Esophagus (tissue), 2 donors: ENCODE data around the gene PTPN4. TPM values are rescaled to one million over a fixed set of nuclear protein-coding genes. Genes with fewer than 3 reads are reported as not detected.

Experiments
- H3K27ac ChIP-seq, 2 donors: one replicate each; pipeline ENCODE4 v1.5.1; 2013; ENCODE audit warnings: low read depth in 2 of 2, mild to moderate bottlenecking in 2 of 2, inconsistent platforms in 1 of 2, low read length in 1 of 2, moderate library complexity in 1 of 2
- H3K27me3 ChIP-seq, 2 donors: one replicate each; pipeline ENCODE4 v1.6.1; 2013; ENCODE audit warnings: low read length in 2 of 2, control low read depth in 1 of 2, mild to moderate bottlenecking in 1 of 2; ENCODE audit not compliant: insufficient read depth in 2 of 2, control insufficient read depth in 1 of 2
- H3K36me3 ChIP-seq, 2 donors: one replicate each; pipeline ENCODE4 v1.6.1; 2013; ENCODE audit warnings: low read length in 1 of 2; ENCODE audit not compliant: control insufficient read depth in 2 of 2, insufficient read depth in 2 of 2
- H3K4me1 ChIP-seq, 2 donors: one replicate each; pipeline ENCODE4 v1.6.1; 2013; ENCODE audit warnings: low read length in 1 of 2; ENCODE audit not compliant: control insufficient read depth in 2 of 2, insufficient read depth in 2 of 2
- H3K4me3 ChIP-seq, 2 donors: one replicate each; pipeline ENCODE4 v1.5.1; 2013; ENCODE audit warnings: low read length in 2 of 2, mild to moderate bottlenecking in 2 of 2, low read depth in 1 of 2, moderate library complexity in 1 of 2
- H3K9me3 ChIP-seq, 2 donors: one replicate each; pipeline ENCODE4 v1.6.1; 2013; ENCODE audit warnings: mild to moderate bottlenecking in 2 of 2, low read depth in 1 of 2, low read length in 1 of 2, moderate library complexity in 1 of 2; ENCODE audit not compliant: control insufficient read depth in 2 of 2, insufficient read depth in 1 of 2
- WGBS, 2 donors: extraction: QIAGEN DNeasy Blood & Tissue Kit; methylation state at CpG; one replicate each; pipeline ENCODE4 v1.1.7; 2013; 5-methylcytosine and 5-hydroxymethylcytosine counted together
- polyA plus RNA-seq, 2 donors: library from polyadenylated mRNA; stranded (reverse); fragments of 200-250 nt; gene quantifications; one replicate each; pipeline ENCODE4 v1.2.3, GENCODE V29; 2013
- donor health status: healthy with polysubstance abuse.
- donor health status: Bipolar disorder and iron deficiency.

PTPN4 gene
- polyA plus RNA-seq, 2 donors, result 2.0 to 4.5 TPM

DNA sequence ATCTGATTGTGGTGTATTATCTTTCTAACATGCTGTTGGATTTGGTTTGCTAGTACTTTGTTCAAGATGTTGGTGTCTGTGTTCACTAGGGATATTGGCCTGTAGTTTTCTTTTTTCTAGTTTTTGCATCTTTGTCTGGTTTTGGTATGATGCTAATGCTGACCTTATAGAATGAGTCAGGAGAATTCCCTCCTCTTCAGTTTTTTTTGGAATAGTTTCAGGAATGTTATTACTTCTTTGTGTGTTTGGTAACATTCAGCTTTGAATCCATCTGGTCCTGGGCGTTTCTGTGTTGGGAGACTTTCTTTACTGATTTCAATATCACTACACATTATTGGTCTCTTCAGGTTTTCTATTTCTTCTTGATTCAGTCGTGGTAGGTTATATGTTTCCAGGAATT is 129.0 kb downstream of the PTPN4 start:
- WGBS, 2 donors, result 87 to 91% methylated on average over 2 of the region's 2 CpGs
- Histone ChIP-seq H3K4me3 (no peak overlapping the region), H3K27me3 (no peaks in the 10 kb centered on the region), H3K4me1 (no peaks in the 10 kb centered on the region), H3K36me3 (no peaks in the 10 kb centered on the region), H3K9me3 (peaks cover 0 to 2% of the 10 kb centered on the region in 2 donors), H3K27ac (no peak overlapping the region)

DNA sequence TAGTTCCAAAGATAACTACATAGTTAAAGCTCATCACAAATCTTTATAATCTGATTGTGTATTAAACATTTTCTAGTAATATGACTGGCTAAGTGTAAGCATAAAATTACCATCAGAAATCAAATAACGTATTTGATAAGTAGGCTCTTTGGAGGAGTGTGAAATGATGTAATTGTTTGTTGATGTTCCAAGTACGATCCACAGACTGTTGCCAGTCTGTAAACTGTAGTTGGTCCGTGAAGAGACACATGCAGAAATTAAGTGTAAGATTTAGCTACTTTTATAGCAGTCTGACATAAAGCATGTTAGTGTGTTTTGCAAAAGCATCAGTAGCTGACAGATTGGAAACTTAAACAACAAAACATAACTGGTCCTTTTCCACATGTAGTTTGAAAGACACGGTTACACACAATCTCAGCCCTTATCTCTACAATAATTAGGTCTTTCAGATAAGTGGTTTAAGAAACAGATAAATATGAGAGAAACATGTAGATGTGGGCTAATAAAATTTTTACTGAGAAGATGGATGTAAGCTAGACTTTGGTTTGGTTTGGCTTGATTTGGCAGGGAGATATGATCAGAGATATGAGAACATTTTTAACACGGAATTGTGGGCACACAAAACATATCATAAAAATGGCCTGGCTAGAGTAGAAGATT is 138.1 kb downstream of the PTPN4 start:
- peaks cover 0 to under 1% of the 10 kb centered on the region in 2 donors for H3K4me1 ChIP-seq
- peaks cover 4% of the 10 kb centered on the region in 2 donors for H3K36me3 ChIP-seq
- 77 to 84% methylated on average over 5 of the region's 5 CpGs for WGBS, 2 donors
- no peak overlapping the region for H3K27ac ChIP-seq
- no peaks in the 10 kb centered on the region for H3K9me3 ChIP-seq
- no peak overlapping the region for H3K4me3 ChIP-seq
- H3K27me3 ChIP-seq, result no peaks in the 10 kb centered on the region

DNA sequence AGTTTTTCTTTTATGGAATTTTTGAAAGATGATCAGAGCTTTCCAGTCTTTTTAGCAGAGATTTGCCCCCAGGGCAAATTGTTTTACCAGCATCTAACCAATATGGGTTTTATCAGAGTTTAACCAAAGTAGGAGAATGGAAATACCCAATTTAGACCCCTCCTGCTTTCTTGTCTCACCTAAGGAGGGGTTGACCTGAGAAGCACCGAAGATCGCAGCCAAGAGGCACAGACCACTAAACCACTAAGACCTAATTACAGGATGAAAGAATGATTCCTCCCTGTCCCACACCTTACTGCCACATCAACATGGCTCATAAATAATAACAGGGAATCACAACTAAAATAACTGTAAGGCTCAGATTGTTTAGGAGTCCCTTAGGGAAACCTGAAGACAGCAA is 141.3 kb downstream of the PTPN4 start:
- H3K4me1 ChIP-seq, result peaks cover 0 to 2% of the 10 kb centered on the region in 2 donors
- H3K27me3 ChIP-seq, result no peaks in the 10 kb centered on the region
- WGBS, 2 donors, result 94 to 96% methylated on average over 2 of the region's 2 CpGs
- no peak overlapping the region for H3K4me3 ChIP-seq
- H3K36me3 ChIP-seq, result peaks cover 5 to 10% of the 10 kb centered on the region in 2 donors
- H3K9me3 ChIP-seq, result peaks cover 0 to 3% of the 10 kb centered on the region in 2 donors
- no peak overlapping the region for H3K27ac ChIP-seq

DNA sequence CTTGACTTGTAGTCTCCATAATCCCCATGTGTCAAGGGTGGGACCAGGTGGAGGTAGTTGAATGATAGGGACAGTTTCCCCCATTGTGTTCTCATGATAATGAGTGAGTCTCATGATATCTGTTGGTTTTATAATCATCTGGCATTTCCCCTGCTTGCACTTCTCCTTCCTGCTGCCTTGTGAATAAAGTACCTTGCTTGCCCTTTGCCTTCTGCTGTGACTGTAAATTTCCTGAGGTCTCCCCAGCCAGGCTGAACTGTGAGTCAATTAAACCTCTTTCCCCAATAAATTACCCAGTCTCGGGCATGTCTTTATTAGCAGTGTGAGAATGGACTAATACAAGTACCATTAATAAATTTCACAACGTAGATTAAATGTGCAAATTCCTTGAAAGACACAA is 150.8 kb downstream of the PTPN4 start:
- Histone ChIP-seq H3K4me1 (no peaks in the 10 kb centered on the region), H3K27me3 (no peaks in the 10 kb centered on the region), H3K9me3 (no peaks in the 10 kb centered on the region), H3K4me3 (no peak overlapping the region), H3K36me3 (no peaks in the 10 kb centered on the region), H3K27ac (no peak overlapping the region)
- 91 to 96% methylated on average over 2 of the region's 2 CpGs for WGBS, 2 donors

DNA sequence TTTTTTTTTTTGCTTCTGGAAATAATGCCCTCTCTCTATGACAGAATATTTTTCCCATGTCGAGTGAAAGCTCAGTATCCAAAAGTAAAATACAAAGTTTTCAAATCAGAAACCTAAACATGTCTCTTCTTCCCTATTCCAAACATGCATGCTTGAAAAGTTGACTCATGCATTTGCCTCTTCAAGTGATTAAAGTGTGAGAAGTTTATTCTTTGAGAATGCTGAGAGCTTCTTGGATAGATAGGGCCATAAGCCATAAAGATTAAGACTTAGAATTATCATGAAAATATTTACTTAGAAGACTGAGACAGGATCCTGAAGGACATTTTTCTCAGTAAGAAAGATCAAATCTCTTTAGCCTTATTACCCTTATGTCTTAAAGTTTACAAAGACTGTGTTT is 154.5 kb downstream of the PTPN4 start:
- Histone ChIP-seq H3K4me3 (no peak overlapping the region), H3K27me3 (no peaks in the 10 kb centered on the region), H3K9me3 (no peaks in the 10 kb centered on the region), H3K36me3 (no peaks in the 10 kb centered on the region), H3K4me1 (no peaks in the 10 kb centered on the region), H3K27ac (no peak overlapping the region)
- WGBS, 2 donors, result 69 to 75% methylated on average over 1 of the region's 1 CpG

DNA sequence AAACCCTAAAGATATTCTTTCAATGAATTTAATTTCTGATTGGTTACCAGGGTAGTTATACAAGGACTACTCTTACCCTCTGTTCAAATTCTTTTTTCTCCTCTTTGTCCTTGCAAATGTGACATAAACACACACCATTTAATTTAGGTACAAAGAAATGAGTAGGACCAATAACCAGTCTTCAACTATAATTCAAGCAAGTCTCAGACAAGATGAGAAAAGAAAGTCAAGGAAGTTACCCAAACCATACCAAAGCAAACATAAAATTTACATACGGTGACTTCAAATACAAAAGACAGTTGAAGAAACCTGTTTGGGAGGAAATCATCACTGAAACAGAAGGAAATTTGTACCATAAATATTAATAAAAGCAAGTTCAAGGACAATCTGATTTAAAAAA is 162.1 kb downstream of the PTPN4 start:
- WGBS, 2 donors, result 89 to 92% methylated on average over 1 of the region's 1 CpG
- Histone ChIP-seq H3K27ac (no peak overlapping the region), H3K36me3 (no peaks in the 10 kb centered on the region), H3K27me3 (no peaks in the 10 kb centered on the region), H3K4me3 (no peak overlapping the region), H3K4me1 (no peaks in the 10 kb centered on the region), H3K9me3 (no peaks in the 10 kb centered on the region)

DNA sequence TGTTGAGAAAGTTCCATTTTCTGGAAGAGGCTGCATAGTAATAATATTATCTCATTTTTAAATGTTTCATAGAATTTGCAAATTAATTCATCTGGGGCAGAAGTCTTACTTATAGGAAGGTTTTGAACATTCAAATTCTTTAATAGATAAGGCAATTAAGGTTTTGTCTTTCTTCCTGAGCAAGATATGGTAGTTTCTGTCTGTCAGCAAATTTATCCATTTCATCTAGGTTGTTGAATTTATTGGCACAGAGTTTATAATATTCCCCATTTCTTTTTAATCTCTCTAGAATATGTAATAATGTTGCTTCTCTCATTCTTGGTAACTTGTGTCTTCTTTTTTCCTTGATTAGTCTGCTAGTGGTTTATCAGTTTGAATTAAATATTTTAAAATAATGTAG is 163.0 kb downstream of the PTPN4 start:
- no peaks in the 10 kb centered on the region for H3K27me3 ChIP-seq
- no peaks in the 10 kb centered on the region for H3K36me3 ChIP-seq

DNA sequence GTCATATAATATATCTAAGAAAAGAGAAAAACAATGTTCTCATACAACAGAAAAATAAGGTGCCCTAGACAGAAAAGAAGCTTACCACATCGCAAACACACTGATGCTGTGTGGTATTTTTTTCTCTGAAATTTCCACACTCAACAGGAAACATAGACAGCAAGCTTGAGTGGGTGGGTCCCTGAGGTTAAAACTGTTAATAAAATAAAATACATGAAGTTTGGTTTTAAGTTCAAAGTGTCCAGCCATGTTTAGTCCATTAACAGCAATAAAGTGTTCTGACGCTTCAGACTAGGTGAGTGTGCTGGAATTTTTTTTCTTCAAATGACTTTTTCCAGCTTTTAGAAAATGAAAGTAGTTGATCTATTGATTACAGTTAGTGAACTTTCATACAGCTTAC is 169.8 kb downstream of the PTPN4 start:
- WGBS, 2 donors, result 63 to 81% methylated on average over 2 of the region's 2 CpGs
- Histone ChIP-seq H3K4me3 (no peak overlapping the region), H3K36me3 (peaks cover 0 to 2% of the 10 kb centered on the region in 2 donors), H3K4me1 (no peaks in the 10 kb centered on the region), H3K9me3 (no peaks in the 10 kb centered on the region), H3K27me3 (no peaks in the 10 kb centered on the region), H3K27ac (no peak overlapping the region)

More for the DNA sequence above, 163.0 kb downstream of the PTPN4 start:
- Histone ChIP-seq H3K9me3 (no peaks in the 10 kb centered on the region), H3K4me3 (no peak overlapping the region), H3K27ac (no peak overlapping the region), H3K4me1 (no peaks in the 10 kb centered on the region)

DNA sequence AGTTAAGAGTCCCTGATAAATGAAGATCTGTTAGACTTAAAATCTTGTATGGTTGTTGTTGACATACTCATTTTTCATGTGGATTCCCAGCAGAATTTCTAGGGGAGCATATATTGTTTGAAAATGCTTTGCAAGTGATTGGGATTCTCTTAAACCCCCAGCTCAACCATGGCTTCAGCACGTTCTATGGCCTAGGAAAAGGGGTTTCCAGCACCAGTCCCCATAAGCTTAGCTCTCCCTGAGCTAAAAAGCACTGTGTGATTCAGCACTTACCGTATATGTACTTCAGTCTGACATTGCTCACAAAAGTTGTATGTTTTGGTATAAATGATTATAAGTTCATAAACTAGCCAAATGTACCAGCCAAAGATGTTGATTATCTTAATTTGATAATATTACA is 173.1 kb downstream of the PTPN4 start:
- Histone ChIP-seq H3K36me3 (peaks cover 0 to 2% of the 10 kb centered on the region in 2 donors), H3K9me3 (no peaks in the 10 kb centered on the region), H3K4me1 (no peaks in the 10 kb centered on the region), H3K4me3 (no peak overlapping the region), H3K27ac (no peak overlapping the region), H3K27me3 (no peaks in the 10 kb centered on the region)
- whole genome bisulfite sequencing, 2 donors, result 92 to 93% methylated on average over 2 of the region's 2 CpGs

DNA sequence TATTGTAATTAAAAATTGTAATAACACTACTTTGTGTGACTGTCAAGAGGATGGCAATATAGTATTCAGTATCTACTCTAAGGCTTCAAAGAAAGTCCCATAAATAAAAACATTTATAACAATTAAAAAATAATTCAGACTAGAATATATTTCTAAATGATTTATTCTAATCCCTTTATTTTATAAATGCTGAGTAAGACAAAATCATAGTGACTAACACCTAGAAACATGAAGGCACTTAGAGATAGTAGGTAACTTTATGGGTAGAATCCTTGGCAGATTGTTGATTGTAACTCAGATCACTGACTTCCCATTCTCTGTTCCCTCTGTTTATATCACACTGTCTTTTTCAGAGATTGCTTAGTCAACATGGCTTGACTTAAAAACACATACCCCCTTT is 174.6 kb downstream of the PTPN4 start:
- H3K4me3 ChIP-seq, result no peak overlapping the region
- no peaks in the 10 kb centered on the region for H3K27me3 ChIP-seq
- no peak overlapping the region for H3K27ac ChIP-seq
- no peaks in the 10 kb centered on the region for H3K9me3 ChIP-seq
- no peaks in the 10 kb centered on the region for H3K4me1 ChIP-seq
- peaks cover 0 to 2% of the 10 kb centered on the region in 2 donors for H3K36me3 ChIP-seq
